HG03565 (cell line): Measurements from ENCODE around the gene IL4.
"Not testable (repeated sequence)": the region's sequence is repeated elsewhere in the genome, so short reads cannot be mapped to it uniquely, and the experiment has no call there.

Experiments used
- ATAC-seq: cut with Tn5 transposase; IDR thresholded peaks from one replicate; pipeline ENCODE4 v1.9.1; 2021; ENCODE audit warnings: mild to moderate bottlenecking, moderate library complexity; ENCODE audit not compliant: unreplicated experiment

IL4 gene

DNA sequence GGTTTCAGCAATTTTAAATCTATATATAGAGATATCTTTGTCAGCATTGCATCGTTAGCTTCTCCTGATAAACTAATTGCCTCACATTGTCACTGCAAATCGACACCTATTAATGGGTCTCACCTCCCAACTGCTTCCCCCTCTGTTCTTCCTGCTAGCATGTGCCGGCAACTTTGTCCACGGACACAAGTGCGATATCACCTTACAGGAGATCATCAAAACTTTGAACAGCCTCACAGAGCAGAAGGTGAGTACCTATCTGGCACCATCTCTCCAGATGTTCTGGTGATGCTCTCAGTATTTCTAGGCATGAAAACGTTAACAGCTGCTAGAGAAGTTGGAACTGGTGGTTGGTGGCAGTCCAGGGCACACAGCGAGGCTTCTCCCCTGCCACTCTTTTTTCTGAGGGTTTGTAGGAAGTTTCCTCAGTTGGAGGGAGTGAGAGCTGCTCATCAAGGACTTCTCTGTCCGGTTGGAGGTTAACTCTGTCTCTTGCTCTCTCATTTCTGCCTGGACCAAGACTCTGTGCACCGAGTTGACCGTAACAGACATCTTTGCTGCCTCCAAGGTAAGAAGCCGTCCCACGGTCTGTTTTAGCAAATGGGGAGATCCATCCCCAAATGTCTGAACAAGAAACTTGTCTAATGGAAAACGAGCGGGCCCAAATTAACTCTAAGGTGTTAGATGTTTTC, at the start of gene IL4:
IL4 (plus strand) TSS at position 51 of the 692 bp plus-strand sequence; CDS start at position 113, 62 bp downstream.
- ATAC-seq, result no peak

DNA sequence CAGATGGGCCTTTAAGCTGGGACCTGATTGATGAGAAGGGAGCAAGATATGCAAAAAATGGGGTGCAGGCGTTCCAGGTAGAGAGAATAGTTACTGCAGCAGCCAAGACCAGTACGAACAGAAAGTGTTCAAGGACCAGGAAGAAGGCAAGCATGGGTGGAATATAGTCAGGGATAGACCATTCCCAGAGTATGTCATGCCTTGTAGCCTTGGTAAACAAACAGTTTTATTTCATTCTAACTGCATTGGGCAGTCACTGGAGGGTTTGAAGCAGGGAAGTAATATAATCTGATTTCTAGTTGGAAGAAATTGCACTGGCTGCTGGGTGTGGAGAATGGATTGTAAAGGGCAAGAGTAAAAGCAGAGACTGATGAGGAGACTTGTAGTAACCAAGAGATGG, 46.3 kb upstream of the IL4 start:
- ATAC-seq, result no peak

DNA sequence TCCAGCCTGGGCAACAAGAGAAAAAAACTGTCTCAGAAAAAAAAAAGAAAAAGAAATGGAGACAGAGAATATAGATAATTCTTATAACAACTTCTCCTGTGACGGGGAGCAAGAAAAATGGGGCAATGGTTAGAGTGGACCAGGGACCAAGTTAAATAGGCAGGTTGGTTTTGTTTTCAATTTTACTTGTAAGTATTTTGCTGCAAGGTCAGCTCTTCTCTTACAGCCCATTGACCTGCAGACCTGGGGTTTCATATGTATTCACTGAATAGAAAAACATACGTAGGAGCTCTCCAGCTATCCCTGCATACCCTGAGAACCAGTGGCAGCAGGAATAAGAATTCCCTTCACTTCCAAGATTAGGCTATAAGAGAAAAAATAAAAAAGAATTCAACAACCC, 45.0 kb upstream of the IL4 start:
- ATAC-seq, result no peak

DNA sequence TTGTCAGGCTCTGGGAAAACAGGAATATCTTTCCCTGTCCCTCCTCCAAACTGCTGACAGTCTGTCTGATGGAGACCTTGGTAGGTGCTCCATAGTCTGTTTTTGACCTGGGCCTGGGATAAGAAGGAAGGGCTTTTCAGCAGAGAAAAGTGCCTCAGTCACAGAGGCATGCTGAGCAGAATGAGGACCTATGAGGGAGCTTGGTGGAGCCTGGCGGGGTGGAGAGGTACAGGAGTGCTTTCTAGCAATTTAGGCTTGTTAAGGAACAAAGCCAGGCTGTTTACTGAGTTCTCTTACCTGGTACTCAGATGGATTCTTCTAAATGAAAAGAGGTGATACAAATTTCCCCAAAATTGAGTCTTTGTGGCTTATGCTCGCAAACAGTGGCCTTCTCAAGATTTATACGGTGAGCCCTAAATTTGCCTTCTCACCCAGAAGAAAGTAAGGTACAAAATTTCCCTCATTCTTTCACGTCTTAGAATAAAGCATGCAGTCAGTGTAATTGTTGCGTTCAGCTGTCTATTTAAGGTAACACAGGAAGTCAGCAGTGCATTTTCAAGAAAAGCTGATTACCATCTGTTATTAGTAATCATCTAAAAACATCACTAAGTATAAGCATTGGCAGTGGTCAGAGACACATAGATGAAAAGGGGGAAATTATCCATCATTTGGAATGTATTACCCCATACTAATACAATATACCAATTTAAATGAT, 44.4 kb upstream of the IL4 start:
- ATAC-seq, result peak; percentile 88

DNA sequence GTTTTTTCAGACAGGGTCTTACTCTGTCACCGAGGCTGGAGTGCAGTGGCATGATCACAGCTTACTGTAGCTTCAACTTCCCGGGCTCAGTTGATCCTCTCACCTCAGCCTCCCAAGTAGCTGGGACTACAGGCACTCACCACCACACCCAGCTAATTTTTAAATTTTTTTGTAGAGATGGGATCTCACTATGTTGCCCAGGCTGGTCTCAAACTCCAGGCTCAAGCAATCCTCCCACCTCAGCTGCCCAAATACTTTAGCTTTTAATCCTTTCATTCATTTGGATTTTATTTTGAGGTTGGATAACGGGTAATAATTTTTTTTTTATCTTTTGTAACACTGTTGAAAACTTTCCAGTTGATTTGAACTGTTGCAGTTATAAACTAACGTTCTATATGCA, 40.2 kb upstream of the IL4 start:
- not testable (repeated sequence) for ATAC-seq

DNA sequence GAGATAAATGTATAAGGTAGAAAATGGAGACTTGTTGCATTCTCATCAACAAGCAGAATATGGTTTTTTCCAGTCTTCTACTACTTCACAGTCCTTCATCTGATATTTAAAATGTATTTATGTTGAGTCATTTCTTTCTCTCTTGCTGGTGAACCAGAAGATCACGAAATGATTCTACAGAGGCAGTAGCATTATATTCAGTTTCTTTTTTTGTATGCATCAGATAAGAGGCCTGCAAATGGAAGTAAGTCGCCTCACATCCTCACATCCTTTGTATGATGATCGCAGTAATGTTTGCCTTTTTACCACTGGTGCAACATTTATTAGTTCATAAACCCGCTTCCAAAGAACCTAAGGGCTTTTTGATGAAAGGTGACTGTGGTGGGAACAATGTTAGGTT, 37.9 kb upstream of the IL4 start:
- ATAC-seq, result no peak

DNA sequence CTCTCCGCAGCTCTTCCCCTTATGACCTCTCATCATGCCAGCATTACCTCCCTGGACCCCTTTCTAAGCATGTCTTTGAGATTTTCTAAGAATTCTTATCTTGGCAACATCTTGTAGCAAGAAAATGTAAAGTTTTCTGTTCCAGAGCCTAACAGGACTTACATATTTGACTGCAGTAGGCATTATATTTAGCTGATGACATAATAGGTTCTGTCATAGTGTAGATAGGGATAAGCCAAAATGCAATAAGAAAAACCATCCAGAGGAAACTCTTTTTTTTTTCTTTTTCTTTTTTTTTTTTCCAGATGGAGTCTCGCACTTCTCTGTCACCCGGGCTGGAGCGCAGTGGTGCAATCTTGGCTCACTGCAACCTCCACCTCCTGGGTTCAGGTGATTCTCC, 36.5 kb upstream of the IL4 start:
- ATAC-seq, result no peak

DNA sequence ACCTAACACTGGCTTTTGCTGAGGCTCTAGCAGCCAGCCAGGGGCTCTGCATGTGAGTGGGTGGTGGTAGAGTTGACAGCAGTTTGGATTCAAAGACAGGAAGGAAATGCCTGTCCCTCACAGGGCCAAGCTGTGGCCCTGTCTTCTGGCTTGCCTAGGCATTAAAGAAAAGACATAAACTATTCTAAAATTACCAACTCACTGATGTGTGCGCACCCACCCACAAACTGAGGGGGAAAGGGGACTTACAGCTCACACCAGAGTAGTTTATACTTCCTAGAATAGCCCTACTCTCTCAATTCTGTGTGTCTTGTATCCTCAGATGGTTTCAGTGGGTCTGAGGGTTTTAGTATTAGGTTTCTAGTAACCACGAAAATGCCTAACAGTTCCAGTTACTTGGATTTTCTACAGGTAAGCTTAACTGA, 34.1 kb upstream of the IL4 start:
- peak; percentile 46 for ATAC-seq

DNA sequence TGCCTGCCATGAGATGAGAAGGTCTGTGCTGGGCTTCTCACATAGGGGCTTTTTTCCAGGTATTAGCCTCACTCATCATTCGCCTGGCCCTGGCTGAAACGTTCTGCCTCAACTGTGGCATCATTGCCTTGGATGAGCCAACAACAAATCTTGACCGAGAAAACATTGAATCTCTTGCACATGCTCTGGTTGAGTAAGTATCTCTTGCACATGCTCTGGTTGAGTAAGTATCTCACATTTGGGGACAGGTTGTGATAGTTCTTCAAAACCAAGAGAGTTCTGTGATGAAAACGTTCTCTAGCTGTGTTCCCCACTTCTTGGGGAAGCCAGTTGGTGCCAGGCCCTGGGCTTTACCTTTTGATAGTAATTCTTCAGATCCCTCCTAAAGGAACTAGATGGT, 33.2 kb upstream of the IL4 start:
- no peak for ATAC-seq

DNA sequence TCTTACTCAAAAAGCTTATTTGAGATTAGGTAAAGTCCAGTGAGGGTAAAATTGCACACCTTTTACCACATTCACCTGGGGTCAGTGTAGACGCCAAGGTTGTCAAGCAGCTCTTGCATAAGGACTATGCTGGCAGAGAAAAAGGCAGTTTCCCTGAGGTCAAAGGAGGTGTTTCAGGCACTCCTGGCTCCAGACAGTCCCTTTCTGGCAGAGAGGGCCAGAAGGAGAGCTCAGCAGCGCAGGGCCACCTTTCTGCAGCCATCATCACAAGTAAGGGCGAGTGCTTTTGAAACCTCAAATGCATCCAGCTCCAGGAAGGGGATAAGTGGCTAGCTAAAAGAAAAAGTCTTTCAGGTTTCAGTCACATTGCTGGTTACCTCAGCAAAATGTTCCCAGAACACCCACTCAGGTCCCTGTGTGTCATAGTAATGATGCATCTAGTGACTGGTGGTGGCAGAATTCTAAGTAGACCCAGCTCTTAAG, 32.5 kb upstream of the IL4 start:
- peak; percentile 37 for ATAC-seq

DNA sequence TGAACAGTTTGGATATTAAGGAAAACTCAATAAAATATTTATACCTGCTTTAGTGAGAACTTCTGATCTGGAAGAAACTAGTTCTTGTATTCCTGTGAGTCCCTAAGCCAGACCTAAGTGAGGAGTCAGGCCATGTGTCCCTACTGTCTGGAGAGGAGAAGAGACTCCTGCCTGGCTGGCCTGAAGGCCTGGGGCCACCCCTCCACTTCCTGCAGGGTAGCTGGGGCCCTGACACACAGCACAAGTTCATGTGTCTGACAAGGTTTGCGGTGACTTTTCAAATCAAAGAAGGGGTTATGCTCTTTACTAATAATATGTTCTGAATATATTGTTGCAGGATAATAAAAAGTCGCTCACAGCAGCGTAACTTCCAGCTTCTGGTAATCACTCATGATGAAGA, 31.9 kb upstream of the IL4 start:
- ATAC-seq, result no peak

DNA sequence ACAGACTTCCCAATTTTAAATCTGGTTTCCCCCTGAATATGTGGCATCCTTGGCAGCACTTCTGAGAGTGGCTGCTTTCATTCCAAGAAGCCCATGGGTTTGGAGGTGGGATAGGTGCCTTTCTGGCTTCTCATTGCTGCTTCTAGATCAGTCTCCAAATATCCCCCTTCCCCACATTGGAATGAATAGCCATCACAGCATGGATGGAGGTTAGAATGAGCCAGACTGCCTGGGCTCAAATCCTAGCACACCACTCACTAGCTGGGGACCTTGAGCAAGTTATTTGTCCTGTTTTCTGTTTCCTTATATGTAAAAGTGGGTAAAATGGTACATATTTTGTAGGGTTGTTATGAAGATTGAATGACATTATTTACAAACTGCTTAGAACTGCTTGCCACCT, 29.6 kb upstream of the IL4 start:
- no peak for ATAC-seq

DNA sequence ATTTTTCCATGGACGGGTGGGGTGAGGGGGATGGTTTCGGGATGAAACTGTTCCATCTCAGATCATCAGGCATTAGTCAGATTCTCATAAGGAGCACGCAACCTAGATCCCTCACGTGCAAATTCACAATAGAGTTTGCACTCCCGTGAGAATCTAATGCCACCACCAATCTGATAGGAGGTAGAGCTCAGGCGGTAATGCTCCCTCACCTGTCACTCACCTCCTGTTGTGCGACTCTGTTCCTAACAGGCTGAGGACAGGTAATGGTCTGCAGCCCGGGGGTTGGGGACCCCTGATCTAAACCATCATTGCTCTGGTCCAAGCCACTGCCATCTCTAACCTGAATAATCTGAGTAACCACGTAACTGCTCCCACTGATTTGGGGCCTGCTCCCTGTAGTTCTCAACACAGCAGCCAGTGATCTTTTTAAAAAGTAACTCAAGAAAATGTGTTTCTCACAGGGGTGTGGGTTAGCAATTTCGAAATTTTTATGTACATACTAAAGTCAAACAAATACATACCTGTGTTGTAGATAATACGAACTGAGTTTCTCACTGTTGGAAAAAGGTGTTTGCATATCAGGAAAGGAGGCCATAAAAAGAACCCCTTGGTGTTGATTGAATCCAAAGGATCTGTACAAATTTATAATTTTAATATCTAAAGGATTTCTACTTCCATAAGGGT, 27.1 kb upstream of the IL4 start:
- no peak for ATAC-seq

DNA sequence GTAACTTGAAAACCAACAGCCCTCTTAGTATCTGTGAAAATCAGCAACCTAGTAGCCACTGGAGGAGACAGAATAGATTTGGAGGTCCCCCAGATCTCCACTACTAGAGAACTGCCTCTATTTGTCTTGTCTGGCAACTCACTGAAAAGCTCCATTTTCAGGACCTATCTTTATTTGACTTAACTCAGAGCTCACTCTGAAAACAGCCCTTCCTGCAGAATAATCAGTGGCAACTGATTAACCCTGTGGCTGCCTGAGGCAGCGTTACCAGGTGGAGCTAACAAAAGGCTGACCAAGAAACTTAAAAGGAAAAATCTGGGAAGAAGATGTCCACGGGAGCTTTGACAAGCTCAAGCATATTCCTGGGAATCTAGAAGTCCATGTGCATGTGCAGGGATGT, 26.3 kb upstream of the IL4 start:
- no peak for ATAC-seq

DNA sequence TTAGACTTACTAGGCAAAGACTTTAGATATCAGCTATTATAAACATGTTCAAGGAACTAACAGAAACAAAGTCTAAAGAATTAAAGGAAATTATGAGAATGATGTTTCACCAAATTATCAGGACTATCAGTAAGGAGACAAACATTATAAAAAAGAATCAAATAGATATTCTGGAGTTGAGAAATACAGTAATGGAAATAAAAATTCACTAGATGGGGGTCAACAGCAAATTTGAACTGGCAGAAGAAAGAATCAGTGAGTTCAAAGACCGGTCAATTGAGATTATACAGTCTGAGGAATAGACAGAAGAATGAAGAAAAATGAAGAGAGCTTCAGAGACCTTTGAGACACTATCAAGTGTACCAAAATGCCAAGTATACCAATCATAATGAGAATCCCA, 25.4 kb upstream of the IL4 start:
- no peak for ATAC-seq

DNA sequence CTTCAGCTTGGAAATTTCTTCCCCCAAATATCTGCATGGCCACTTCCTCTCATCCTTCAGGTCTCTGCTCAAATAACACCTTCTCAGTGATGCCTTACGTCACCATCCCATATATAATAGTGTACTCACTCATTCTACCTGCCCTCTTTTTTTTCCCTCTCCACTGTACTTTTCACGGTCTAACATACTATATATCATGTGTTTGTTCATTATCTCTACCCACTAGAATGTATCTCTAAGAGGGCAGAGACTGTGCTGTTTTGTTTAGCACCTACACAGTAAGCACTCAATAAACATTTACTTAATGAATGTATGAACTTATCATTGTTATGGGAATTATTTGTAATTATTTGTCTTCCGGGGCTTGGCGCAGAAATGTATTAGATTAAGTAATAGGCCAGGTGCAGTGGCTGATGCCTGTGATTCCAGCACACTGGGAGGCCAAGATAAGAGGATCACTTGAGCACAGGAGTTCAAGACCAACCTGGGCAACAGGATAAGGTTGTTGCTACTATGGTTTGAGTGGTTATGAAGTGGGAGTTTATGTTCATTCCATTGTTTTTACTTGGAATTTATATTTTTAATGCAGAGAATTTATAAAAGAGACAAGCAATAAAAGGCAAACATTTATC, 21.8 kb upstream of the IL4 start:
- ATAC-seq, result no peak

DNA sequence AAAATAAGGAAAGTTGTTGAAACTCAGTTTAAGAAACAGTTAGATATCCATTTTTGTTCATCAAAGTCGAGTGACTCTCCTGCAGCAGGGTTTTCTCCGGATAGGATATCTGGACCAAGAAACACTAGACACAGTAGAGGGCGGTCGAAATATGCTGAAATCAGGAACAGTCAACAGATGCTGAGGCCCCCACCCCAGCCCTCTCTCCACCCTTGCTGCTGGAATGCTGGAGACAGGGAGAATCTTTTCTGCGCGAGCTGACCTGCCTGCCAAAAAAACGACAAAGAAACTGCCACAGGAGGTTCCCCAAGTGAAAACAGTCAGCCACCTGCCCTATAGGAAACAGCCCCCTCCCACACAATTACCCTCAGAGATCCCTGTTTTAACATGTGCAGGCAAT, 20.1 kb upstream of the IL4 start:
- no peak for ATAC-seq

DNA sequence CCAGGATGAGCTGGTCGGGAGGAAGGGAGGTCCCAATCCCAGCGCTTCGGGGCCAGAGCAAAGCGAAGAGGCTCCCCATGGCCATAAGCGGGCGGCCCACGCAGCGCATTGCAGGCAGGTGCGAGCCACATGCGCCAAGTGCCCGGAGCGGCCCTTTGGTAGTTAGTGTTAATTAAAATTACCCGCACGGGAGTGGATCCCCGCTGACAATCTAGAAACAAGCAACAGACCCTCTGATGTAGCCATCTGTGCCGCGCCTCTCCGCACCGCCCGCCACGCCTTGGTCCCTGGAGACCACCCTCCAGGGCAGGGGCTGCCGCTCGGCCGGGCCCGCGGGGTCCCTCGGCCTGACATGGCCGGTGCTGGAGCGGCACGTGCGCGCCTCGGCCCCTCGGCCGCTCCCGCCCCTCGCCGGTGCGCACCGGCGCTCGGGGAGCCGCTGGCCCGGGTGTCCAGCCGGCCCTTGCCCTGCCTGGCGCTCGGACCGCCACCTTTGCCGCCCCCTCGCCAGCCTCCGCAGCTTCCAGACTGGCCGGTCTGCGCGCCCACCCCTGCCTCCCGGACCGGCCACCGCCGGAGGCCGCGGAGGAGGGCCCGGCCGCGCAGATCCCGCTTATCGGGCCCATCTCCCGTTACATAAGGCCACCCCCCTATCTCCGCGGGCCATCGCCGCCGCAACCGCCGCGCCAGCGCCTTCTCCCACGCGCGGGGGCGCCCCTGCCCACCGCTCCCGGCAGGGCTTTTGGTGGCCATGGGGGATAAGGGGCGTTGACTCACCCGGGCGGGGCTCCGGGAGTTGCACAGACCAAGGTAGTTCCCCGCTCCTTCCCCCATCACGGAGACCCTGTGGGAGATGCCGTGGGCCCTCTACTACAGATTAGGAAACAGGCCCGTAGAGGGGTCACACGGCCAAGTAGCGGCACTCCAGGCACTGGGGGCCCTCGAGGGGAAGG, 17.7 kb upstream of the IL4 start:
- ATAC-seq, result no peak

DNA sequence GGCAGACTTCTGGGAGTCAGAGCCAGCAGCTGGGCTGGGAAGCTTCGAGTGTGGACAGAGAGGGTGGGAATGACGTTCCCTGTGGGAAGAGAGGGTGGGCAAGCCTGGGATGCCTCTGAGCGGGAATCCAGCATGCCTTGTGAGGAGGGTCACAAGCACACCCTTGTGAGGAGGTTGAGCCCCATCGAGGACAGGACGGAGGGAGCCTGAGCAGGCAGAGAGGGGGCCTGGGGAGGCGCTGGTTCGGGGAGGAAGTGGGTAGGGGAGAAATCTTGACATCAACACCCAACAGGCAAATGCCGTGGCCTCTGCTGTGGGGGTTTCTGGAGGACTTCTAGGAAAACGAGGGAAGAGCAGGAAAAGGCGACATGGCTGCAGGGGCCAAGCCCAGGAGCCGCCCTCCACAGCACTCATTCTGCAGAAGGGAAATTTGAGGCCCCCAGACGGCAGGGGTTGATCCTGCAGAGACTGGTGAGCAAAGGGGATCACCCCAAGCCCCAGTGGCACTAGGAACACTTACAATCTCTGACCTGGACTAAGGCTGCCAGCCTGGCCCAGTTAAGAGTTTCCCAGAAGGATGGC, 16.9 kb upstream of the IL4 start:
- no peak for ATAC-seq
